Keratinocyte (primary cell): ENCODE results near the gene RNPEP.

Source experiments
- CTCF ChIP-seq, 3 experiments: IDR thresholded peaks in 1 of 3; conservative IDR thresholded peaks in 1 of 3; optimal IDR thresholded peaks in 1 of 3; 2 replicates in 2 of 3; 3 replicates in 1 of 3; pipeline versions ENCODE3 to v1.5.1; 2011; ENCODE audit warnings: low read length in 3 of 3, mild to moderate bottlenecking in 3 of 3, moderate library complexity in 2 of 3, control low read depth in 1 of 3, inconsistent platforms in 1 of 3; ENCODE audit not compliant: insufficient read depth in 2 of 3; ENCODE audit errors: extremely low read depth in 1 of 3
- EZH2 ChIP-seq: IDR thresholded peaks from one replicate; pipeline ENCODE4 v1.6.1; 2012; ENCODE audit warnings: inconsistent platforms, mild to moderate bottlenecking, low read length, moderate library complexity

- TF ChIP-seq CTCF (optimal IDR thresholded peaks at IDR 0.05 in 1 of 3, IDR thresholded peaks at IDR 0.05 in 1 of 3, conservative IDR thresholded peaks at IDR 0.05 in 1 of 3; ENCODE audit: extremely low read depth in 1 of 3, insufficient read depth in 2 of 3, low read length in 3 of 3) = no peak
- TF ChIP-seq EZH2 = no peak
These were observed 64.6 kb downstream of the RNPEP start for GRCh38 chr1:202046748-202047708.
